Measurements from ENCODE around the gene KAT2B.
"Not testable (repeated sequence)": the region's sequence is repeated elsewhere in the genome, so short reads cannot be mapped to it uniquely, and the experiment has no call there.

DNA sequence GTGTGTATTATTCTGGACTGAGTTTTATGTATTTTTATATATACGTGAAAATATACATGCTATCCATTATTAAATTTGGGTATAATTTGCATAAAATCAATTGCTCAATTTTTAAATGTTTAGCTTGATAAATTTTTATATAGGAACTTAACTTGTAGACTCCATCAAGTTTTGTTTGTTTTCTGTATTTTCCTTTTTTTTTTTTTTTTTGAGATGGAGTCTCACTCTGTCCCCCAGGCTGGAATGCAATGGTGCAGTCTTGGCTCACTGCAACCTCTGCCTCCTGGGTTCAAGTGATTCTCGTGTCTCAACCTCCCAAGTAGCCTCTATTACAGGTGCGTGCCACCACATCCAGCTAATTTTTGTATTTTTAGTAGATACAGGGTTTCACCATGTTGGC is 24.2 kb upstream of the KAT2B start:
- TF ChIP-seq, protein P1, sequence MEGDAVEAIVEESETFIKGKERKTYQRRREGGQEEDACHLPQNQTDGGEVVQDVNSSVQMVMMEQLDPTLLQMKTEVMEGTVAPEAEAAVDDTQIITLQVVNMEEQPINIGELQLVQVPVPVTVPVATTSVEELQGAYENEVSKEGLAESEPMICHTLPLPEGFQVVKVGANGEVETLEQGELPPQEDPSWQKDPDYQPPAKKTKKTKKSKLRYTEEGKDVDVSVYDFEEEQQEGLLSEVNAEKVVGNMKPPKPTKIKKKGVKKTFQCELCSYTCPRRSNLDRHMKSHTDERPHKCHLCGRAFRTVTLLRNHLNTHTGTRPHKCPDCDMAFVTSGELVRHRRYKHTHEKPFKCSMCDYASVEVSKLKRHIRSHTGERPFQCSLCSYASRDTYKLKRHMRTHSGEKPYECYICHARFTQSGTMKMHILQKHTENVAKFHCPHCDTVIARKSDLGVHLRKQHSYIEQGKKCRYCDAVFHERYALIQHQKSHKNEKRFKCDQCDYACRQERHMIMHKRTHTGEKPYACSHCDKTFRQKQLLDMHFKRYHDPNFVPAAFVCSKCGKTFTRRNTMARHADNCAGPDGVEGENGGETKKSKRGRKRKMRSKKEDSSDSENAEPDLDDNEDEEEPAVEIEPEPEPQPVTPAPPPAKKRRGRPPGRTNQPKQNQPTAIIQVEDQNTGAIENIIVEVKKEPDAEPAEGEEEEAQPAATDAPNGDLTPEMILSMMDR (IDR thresholded peaks at IDR 0.05 in 8 of 11, conservative IDR thresholded peaks at IDR 0.05 in 3 of 11): not testable (repeated sequence)
- not testable (repeated sequence) for TF ChIP-seq POLR2A, POLR2AphosphoS5 (IDR thresholded peaks at IDR 0.05)
